ENCODE measurements around the gene RPTOR. TPM values are rescaled to one million over a fixed set of nuclear protein-coding genes. Genes with fewer than 3 reads are reported as not detected.
"Not testable (repeated sequence)": the region's sequence is repeated elsewhere in the genome, so short reads cannot be mapped to it uniquely, and the experiment has no call there.

The RPTOR gene
- polyA plus RNA-seq, 1 donor from 2014 or later, result 9.9 TPM

GRCh38 chr17:80758481-80759376 is 214.1 kb downstream of the RPTOR start:
- H3K4me3 Mint-ChIP-seq, result no peak overlapping the region
- peaks cover 15% of the 10 kb centered on the region for H3K36me3 Mint-ChIP-seq
- H3K27ac Mint-ChIP-seq, result peak overlapping the region in 1 of 3 donors; percentile 73
- H3K4me1 Mint-ChIP-seq, result peaks cover 9 to 36% (median 16%) of the 10 kb centered on the region in 3 donors
- no peaks in the 10 kb centered on the region for H3K27me3 Mint-ChIP-seq
- H3K9me3 Mint-ChIP-seq, result no peaks in the 10 kb centered on the region

GRCh38 chr17:80759377-80759673 is 214.7 kb downstream of the RPTOR start:
- no peaks in the 10 kb centered on the region for H3K27me3 Mint-ChIP-seq
- peaks cover 9 to 36% (median 16%) of the 10 kb centered on the region in 3 donors for H3K4me1 Mint-ChIP-seq
- H3K9me3 Mint-ChIP-seq, result no peaks in the 10 kb centered on the region
- H3K4me3 Mint-ChIP-seq, result no peak overlapping the region
- peaks cover 14% of the 10 kb centered on the region for H3K36me3 Mint-ChIP-seq
- peak overlapping the region in 1 of 3 donors; percentile 73 for H3K27ac Mint-ChIP-seq

- H3K4me1 Mint-ChIP-seq, result peaks cover 12 to 46% (median 24%) of the 10 kb centered on the region in 3 donors
- peaks cover 9% of the 10 kb centered on the region for H3K36me3 Mint-ChIP-seq
- peak overlapping the region in 2 of 4 donors; percentile 76 to 84 for H3K4me3 Mint-ChIP-seq
- no peak overlapping the region for H3K27ac Mint-ChIP-seq
- no peaks in the 10 kb centered on the region for H3K9me3 Mint-ChIP-seq
- H3K27me3 Mint-ChIP-seq, result no peaks in the 10 kb centered on the region
These were observed 215.9 kb downstream of the RPTOR start for GRCh38 chr17:80760511-80760911.

GRCh38 chr17:80761110-80761871 is 216.7 kb downstream of the RPTOR start:
- Mint-ChIP-seq H3K27me3 (no peaks in the 10 kb centered on the region), H3K9me3 (no peaks in the 10 kb centered on the region), H3K27ac (no peak overlapping the region), H3K4me3 (peak overlapping the region in 2 of 4 donors; percentile 30 to 79), H3K4me1 (peaks cover 14 to 46% (median 27%) of the 10 kb centered on the region in 3 donors), H3K36me3 (peaks cover 9% of the 10 kb centered on the region)

GRCh38 chr17:80762076-80762475 is 217.4 kb downstream of the RPTOR start:
- H3K27me3 Mint-ChIP-seq, result no peaks in the 10 kb centered on the region
- H3K27ac Mint-ChIP-seq, result no peak overlapping the region
- no peaks in the 10 kb centered on the region for H3K9me3 Mint-ChIP-seq
- peaks cover 9% of the 10 kb centered on the region for H3K36me3 Mint-ChIP-seq
- no peak overlapping the region for H3K4me3 Mint-ChIP-seq
- H3K4me1 Mint-ChIP-seq, result peaks cover 14 to 44% (median 27%) of the 10 kb centered on the region in 3 donors

GRCh38 chr17:80763293-80763867 is 218.7 kb downstream of the RPTOR start:
- Mint-ChIP-seq H3K27ac (no peak overlapping the region), H3K4me1 (peaks cover 14 to 44% (median 23%) of the 10 kb centered on the region in 3 donors)

GRCh38 chr17:80764627-80765145 is 220.0 kb downstream of the RPTOR start:
- H3K27me3 Mint-ChIP-seq, H3K9me3 Mint-ChIP-seq, H3K36me3 Mint-ChIP-seq: not testable (repeated sequence)
- peak overlapping the region in 1 of 3 donors; percentile 17 for H3K27ac Mint-ChIP-seq
- H3K4me1 Mint-ChIP-seq, result peaks cover 14 to 41% (median 23%) of the 10 kb centered on the region in 3 donors
- peak overlapping the region in 3 of 4 donors; percentile 63 to 86 (median 80) for H3K4me3 Mint-ChIP-seq

More at GRCh38 chr17:80763293-80763867, 218.7 kb downstream of the RPTOR start:
- Mint-ChIP-seq H3K4me3 (peak overlapping the region in 1 of 4 donors; percentile 28), H3K9me3 (no peaks in the 10 kb centered on the region), H3K27me3 (no peaks in the 10 kb centered on the region), H3K36me3 (peaks cover 6% of the 10 kb centered on the region)

GRCh38 chr17:80765241-80765961 is 220.8 kb downstream of the RPTOR start:
- H3K36me3 Mint-ChIP-seq, result peaks cover 6% of the 10 kb centered on the region
- H3K27me3 Mint-ChIP-seq, result no peaks in the 10 kb centered on the region
- H3K27ac Mint-ChIP-seq, result peak overlapping the region in 2 of 3 donors; percentile 16 to 17
- H3K4me3 Mint-ChIP-seq, result peak overlapping the region in 3 of 4 donors; percentile 45 to 80 (median 63)
- peaks cover 11 to 36% (median 19%) of the 10 kb centered on the region in 3 donors for H3K4me1 Mint-ChIP-seq
- H3K9me3 Mint-ChIP-seq, result no peaks in the 10 kb centered on the region

GRCh38 chr17:80766290-80766855 is 221.7 kb downstream of the RPTOR start:
- Mint-ChIP-seq H3K27me3 (no peaks in the 10 kb centered on the region), H3K36me3 (peaks cover 14% of the 10 kb centered on the region), H3K4me1 (peaks cover 6 to 27% (median 18%) of the 10 kb centered on the region in 3 donors), H3K4me3 (no peak overlapping the region), H3K27ac (no peak overlapping the region), H3K9me3 (no peaks in the 10 kb centered on the region)

GRCh38 chr17:80768389-80768788 is 223.8 kb downstream of the RPTOR start:
- Mint-ChIP-seq H3K4me3 (no peak overlapping the region), H3K27ac (no peak overlapping the region), H3K4me1 (peaks cover 7 to 20% (median 16%) of the 10 kb centered on the region in 3 donors), H3K27me3 (no peaks in the 10 kb centered on the region), H3K9me3 (no peaks in the 10 kb centered on the region), H3K36me3 (peaks cover 8% of the 10 kb centered on the region)

GRCh38 chr17:80768936-80769335 is 224.3 kb downstream of the RPTOR start:
- Mint-ChIP-seq H3K4me3 (no peak overlapping the region), H3K27me3 (no peaks in the 10 kb centered on the region), H3K9me3 (no peaks in the 10 kb centered on the region), H3K36me3 (peaks cover 8% of the 10 kb centered on the region), H3K27ac (no peak overlapping the region), H3K4me1 (peaks cover 7 to 20% (median 16%) of the 10 kb centered on the region in 3 donors)

- Mint-ChIP-seq H3K9me3 (no peaks in the 10 kb centered on the region), H3K4me3 (no peak overlapping the region), H3K27ac (no peak overlapping the region), H3K27me3 (no peaks in the 10 kb centered on the region), H3K4me1 (peaks cover 7 to 26% (median 20%) of the 10 kb centered on the region in 3 donors), H3K36me3 (peaks cover 8% of the 10 kb centered on the region)
These were observed 224.9 kb downstream of the RPTOR start for GRCh38 chr17:80769516-80769915.

GRCh38 chr17:80769936-80770625 is 225.4 kb downstream of the RPTOR start:
- peaks cover 8 to 26% (median 21%) of the 10 kb centered on the region in 3 donors for H3K4me1 Mint-ChIP-seq
- H3K36me3 Mint-ChIP-seq, result peaks cover 9% of the 10 kb centered on the region
- H3K4me3 Mint-ChIP-seq, result no peak overlapping the region
- H3K27ac Mint-ChIP-seq, result no peak overlapping the region
- no peaks in the 10 kb centered on the region for H3K9me3 Mint-ChIP-seq
- H3K27me3 Mint-ChIP-seq, result no peaks in the 10 kb centered on the region
